GM18498 (cell line): ENCODE data around the gene TMBIM1.

Experiments used
- ATAC-seq: cut with Tn5 transposase; IDR thresholded peaks from one replicate; pipeline ENCODE4 v1.9.1; 2021; ENCODE audit warnings: mild to moderate bottlenecking, moderate library complexity; ENCODE audit not compliant: unreplicated experiment

Gene TMBIM1

GRCh38 chr2:218259099-218259961, 33.0 kb downstream of the TMBIM1 start:
- ATAC-seq = no peak

DNA sequence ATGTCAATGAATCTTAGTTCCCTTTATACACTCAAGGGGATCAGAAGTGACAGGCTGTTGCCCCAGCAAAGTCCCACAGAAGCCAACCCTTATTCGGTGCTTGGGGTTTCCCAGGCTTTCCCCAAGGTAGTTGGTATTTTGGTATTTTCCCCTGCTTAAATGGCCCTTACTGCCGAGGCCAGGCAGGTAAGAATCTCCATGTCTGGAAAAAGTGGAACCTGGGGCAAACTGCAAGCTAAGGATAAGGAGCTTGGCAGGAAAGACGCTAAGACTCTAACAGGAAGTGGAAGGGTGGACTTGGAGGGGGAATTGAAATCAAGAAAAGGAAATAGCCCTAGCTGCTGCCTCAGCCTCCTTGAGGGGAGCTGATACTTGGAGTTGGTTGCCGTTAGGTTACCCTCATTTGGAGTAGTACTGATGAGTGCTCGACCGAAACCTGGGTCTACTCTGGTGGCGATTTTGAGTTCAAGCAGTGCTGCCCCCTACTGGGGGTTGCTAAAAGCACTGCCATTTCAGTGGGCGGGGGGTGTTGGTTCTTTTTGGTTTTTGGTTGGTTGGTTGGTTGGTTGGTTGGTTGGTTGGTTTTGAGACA, 34.8 kb downstream of the TMBIM1 start:
- ATAC-seq = peak; percentile 78

GRCh38 chr2:218256612-218257350, 35.5 kb downstream of the TMBIM1 start:
- ATAC-seq = no peak

- no peak for ATAC-seq
Measured at GRCh38 chr2:218255446-218255845, 36.9 kb downstream of the TMBIM1 start.

DNA sequence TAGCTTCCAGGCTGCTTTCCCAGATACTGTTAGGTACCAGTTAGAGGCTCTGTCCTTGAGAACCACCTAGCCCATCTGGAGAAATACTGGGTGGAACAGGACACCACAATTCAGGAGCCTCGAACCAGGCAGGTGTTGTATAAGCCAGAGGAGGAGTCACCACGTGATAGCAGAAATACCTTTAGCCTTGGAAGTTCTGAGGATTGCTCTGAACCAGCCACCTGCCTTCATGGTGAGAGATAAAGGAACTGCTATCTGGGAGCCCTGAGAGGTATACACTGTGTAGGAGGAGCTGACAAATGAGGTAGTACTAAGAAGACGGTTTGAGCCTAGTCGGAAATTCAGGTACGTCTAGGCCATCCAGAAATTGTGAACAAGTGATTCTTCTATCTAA, 39.1 kb downstream of the TMBIM1 start:
- no peak for ATAC-seq

DNA sequence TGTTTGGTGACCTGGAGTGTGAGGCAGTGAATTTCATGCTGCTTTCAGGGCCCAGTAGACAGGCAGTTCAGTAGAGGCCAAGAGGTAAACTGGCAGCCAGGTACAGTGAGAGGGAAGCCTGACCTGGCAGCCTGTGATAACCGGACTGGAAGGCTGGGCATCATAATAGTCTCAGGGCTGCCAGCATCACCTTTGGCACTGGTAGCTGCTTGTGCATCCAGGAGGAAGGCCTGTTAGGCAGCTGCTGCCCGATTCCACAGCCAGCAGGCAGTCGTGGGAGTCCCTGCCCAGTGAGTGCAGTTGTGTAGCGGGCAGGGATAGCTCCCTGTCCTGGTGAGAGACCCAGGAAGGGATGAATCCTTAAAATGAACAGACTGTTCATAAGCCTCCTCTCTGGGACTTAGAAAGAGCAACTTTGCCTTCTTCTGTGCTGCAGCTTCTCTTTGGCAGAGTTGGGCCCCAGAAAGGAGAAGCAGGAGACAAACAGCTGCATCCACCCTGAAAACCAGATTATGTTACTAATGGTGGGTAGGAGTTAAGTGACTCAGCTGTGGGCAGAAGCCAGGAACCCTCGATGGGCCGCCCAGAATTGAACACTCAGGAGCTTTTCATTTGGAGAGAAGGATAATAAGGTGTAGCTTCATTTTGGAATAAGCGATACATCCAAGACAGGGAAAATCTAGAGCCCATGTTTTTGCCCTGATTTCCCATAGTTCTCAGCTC, 39.6 kb downstream of the TMBIM1 start:
- ATAC-seq = no peak

DNA sequence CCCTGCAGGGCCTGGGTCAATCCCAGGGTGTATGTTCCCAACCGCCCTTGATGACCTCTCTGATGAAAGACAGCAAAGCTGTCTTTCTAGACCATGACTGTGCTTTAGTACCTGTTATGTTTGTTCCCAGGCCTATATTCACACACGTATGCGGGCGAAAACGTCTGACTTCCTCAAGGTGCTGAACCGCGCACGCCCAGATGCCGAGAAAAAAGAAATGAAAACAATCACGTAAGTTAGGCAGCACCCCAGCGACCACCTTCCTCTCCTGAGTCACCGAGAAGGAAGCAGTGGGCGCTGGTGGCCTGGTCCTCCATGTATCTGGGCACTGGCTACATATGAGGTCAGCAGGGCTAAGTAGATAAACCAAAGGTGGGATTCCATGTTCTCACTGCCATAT, 42.6 kb downstream of the TMBIM1 start:
- no peak for ATAC-seq

- no peak for ATAC-seq
Measured at GRCh38 chr2:218245214-218245613, 47.1 kb downstream of the TMBIM1 start.

DNA sequence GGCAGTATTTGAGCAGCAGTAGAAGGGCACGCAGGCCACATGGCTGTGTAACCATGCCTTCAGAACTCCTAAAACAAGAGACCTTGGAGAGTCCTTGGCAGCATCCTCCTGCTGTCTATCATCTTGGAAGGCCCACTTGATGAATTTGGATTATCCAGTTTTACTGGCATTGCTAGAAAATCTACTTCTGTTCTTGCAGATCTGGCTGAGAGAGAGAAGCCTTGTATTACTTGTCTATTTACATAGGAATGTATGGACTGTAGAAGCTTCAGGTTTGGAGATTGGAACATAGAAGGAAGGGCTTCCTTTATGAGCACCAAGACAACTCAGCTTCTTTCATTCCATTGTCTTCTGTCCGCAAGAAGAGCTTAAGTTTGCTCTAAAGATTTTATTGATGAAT, 47.6 kb downstream of the TMBIM1 start:
- no peak for ATAC-seq

DNA sequence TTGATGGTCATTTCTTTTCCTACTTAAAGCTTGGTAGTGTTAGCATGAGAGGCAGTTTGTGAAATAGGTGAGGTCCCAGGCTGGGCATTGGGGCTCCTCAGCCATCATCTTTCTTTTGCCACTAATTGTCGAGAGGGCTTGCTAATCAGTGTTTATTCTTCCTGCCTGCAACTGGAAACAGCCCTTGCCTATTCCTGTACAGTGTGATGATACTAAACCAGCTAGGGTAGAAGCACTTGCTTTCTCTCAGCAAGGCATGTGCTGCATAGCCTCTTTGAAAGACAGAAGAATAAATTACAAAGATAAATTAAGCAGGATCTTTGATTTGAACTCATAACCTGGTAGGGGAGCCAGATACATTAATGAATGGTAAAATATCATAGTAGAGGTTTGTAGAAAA, 48.1 kb downstream of the TMBIM1 start:
- ATAC-seq = no peak

DNA sequence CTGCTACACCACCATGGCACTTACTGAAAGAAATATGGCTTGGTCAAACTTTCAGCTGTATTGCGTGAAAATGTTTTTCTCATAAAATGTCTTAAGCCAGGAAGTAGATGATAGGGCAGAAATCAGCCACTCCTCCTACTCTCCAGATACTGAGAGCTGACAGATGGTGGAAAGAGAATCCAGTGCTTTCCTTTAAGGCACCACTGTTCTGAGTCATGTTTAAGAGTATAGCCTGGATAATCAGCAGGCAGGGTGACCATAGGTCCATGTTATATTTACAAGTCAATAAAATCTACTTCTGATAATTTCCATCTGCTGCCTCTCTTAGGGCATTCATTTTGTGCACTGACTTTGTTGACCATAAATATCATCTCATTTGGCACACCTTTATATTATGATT, 53.4 kb downstream of the TMBIM1 start:
- no peak for ATAC-seq

GRCh38 chr2:218236829-218237228, 55.5 kb downstream of the TMBIM1 start:
- no peak for ATAC-seq

- ATAC-seq = no peak
Measured at GRCh38 chr2:218235017-218235416, 57.3 kb downstream of the TMBIM1 start.

DNA sequence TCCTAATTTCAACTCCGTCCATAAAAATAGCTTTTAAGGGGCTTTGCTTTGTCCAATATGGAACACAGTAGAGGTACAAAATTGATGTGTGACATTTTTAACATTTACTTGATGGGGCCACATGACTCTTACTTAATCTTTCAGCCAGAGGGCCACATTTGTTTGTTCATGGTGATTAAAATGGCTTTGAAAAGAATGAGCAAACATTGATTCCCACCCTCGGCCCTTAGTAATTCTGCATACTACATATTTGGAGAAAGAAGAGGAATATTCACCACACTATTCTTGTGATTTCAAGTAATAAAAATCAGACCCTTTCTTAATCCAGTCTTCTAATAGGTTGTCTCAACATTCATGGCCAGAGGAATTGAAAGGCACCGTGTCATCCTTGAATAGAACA, 57.8 kb downstream of the TMBIM1 start:
- ATAC-seq = no peak

- no peak for ATAC-seq
Measured at GRCh38 chr2:218233543-218233942, 58.8 kb downstream of the TMBIM1 start.

DNA sequence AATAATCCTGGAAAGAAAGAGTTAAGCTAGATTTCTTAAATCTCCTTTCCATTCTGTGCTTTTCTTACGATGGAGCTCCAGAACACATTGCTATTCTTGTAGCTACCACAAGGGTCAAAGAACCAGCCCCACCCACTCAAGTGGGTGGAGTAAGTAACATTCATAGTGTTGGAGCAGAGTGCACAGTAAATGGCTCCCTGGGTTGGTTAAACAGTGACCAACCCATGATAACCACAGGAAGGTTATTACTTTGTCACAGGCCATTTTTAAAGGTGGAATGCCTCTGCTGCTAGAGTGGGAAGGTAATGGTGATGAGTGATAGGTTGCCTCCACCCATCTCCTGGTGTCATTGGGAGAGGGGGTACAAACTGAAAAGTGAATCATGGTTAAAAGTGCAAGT, 61.4 kb downstream of the TMBIM1 start:
- peak; percentile 47 for ATAC-seq

GRCh38 chr2:218229851-218230250, 62.5 kb downstream of the TMBIM1 start:
- no peak for ATAC-seq

- ATAC-seq = peak; percentile 87
Measured at GRCh38 chr2:218229239-218229638, 63.1 kb downstream of the TMBIM1 start.

GRCh38 chr2:218228366-218229090, 63.8 kb downstream of the TMBIM1 start:
- no peak for ATAC-seq

GRCh38 chr2:218226903-218227302, 65.4 kb downstream of the TMBIM1 start:
- no peak for ATAC-seq
